ENCODE measurements around the gene DDX31.
"Not testable (repeated sequence)": the region's sequence is repeated elsewhere in the genome, so short reads cannot be mapped to it uniquely, and the experiment has no call there.

DDX31 gene

GRCh38 chr9:132669698-132670456 lies at the start of gene DDX31:
Gene DDX31, minus strand, starts transcription at chr9:132669983. Its CDS starts 49 bp downstream, at chr9:132669934.
- peak; percentile 61 to 76 for DNase-seq

GRCh38 chr9:132718381-132718928 lies 48.7 kb upstream of the DDX31 start:
- DNase-seq: not testable (repeated sequence)

GRCh38 chr9:132717326-132717945 lies 47.7 kb upstream of the DDX31 start:
- DNase-seq: no peak

GRCh38 chr9:132716007-132716406 lies 46.2 kb upstream of the DDX31 start:
- DNase-seq: no peak

- no peak for DNase-seq
These were observed 43.0 kb upstream of the DDX31 start for GRCh38 chr9:132712753-132713152.

- no peak for DNase-seq
These were observed 42.1 kb upstream of the DDX31 start for GRCh38 chr9:132711846-132712245.

GRCh38 chr9:132711152-132711551 lies 41.4 kb upstream of the DDX31 start:
- not testable (repeated sequence) for DNase-seq

- no peak for DNase-seq
These were observed 40.5 kb upstream of the DDX31 start for GRCh38 chr9:132710333-132710732.

- DNase-seq: no peak
These were observed 39.1 kb upstream of the DDX31 start for GRCh38 chr9:132708769-132709430.

GRCh38 chr9:132708239-132708638 lies 38.5 kb upstream of the DDX31 start:
- DNase-seq: no peak

- DNase-seq: no peak
These were observed 33.6 kb upstream of the DDX31 start for GRCh38 chr9:132703336-132703735.

- no peak for DNase-seq
These were observed 32.5 kb upstream of the DDX31 start for GRCh38 chr9:132702254-132702653.

GRCh38 chr9:132699956-132700355 lies 30.2 kb upstream of the DDX31 start:
- no peak for DNase-seq

- DNase-seq: no peak
These were observed 29.2 kb upstream of the DDX31 start for GRCh38 chr9:132698989-132699388.

- DNase-seq: no peak
These were observed 27.4 kb upstream of the DDX31 start for GRCh38 chr9:132697230-132697629.

GRCh38 chr9:132694144-132694543 lies 24.4 kb upstream of the DDX31 start:
- peak in 1 of 2 donors; percentile 36 for DNase-seq

- no peak for DNase-seq
These were observed 20.9 kb upstream of the DDX31 start for GRCh38 chr9:132690696-132691095.

GRCh38 chr9:132683873-132684272 lies 14.1 kb upstream of the DDX31 start:
- DNase-seq: no peak

- no peak for DNase-seq
These were observed 11.8 kb upstream of the DDX31 start for GRCh38 chr9:132681561-132681960.

GRCh38 chr9:132679946-132680625 lies 10.3 kb upstream of the DDX31 start:
- DNase-seq: no peak

- DNase-seq: no peak
These were observed 8.2 kb upstream of the DDX31 start for GRCh38 chr9:132677976-132678375.

- DNase-seq: no peak
These were observed 4.7 kb upstream of the DDX31 start for GRCh38 chr9:132674485-132674884.

GRCh38 chr9:132673355-132673754 lies 3.6 kb upstream of the DDX31 start:
- DNase-seq: no peak
